HAP-1 (cell line): ENCODE data around the gene SCD.

Source experiments
- DNase-seq, 2 experiments: peaks; one replicate each; pipeline ENCODE4 v3.0.0-alpha.2; 2016 to 2020; ENCODE audit warnings: low spot score in 2 of 2
- H3K27me3 ChIP-seq: fragments of 250-450 bp; sonication (Bioruptor Pico); 2 replicates; pipeline ENCODE4 v1.5.1; 2020; ENCODE audit warnings: low read depth, mild to moderate bottlenecking, moderate library complexity
- H3K36me3 ChIP-seq: fragments of 250-450 bp; sonication (Bioruptor Pico); replicated peaks from 2 replicates; pipeline ENCODE4 v1.5.1; 2020; ENCODE audit warnings: mild to moderate bottlenecking
- H3K4me1 ChIP-seq: fragments of 250-450 bp; sonication (Bioruptor Pico); 2 replicates; pipeline ENCODE4 v1.5.1; 2020; ENCODE audit warnings: mild to moderate bottlenecking
- H3K4me3 ChIP-seq: fragments of 250-450 bp; sonication (Bioruptor Pico); 2 replicates; pipeline ENCODE4 v1.5.1; 2020; ENCODE audit warnings: mild to moderate bottlenecking, moderate library complexity
- H3K9me3 ChIP-seq: fragments of 250-450 bp; sonication (Bioruptor Pico); 2 replicates; pipeline ENCODE4 v1.5.1; 2020; ENCODE audit warnings: mild to moderate bottlenecking, moderate library complexity
- in situ Hi-C: fragments of 300-500 bp; cut with MboI; formaldehyde crosslinking; loops from 3 replicates; pipeline ENCODE4 v1.14.3; 2020; ENCODE audit warnings: low sequenced_read_pairs, inconsistent platforms, mixed read lengths

Gene SCD

GRCh38 chr10:100345570-100346330 lies 1.3 kb upstream of the SCD start:
- in situ Hi-C loops: loop anchor here (10.0 kb wide), 1 partner anchor 159 kb away; no protein-coding TSS in a partner anchor
- Histone ChIP-seq H3K27me3 (no peaks in the 10 kb centered on the region), H3K4me1 (peaks cover 28% of the 10 kb centered on the region), H3K36me3 (peaks cover 30% of the 10 kb centered on the region), H3K9me3 (no peaks in the 10 kb centered on the region), H3K4me3 (peak overlapping the region; percentile 95)
- DNase-seq: no peak

DNA sequence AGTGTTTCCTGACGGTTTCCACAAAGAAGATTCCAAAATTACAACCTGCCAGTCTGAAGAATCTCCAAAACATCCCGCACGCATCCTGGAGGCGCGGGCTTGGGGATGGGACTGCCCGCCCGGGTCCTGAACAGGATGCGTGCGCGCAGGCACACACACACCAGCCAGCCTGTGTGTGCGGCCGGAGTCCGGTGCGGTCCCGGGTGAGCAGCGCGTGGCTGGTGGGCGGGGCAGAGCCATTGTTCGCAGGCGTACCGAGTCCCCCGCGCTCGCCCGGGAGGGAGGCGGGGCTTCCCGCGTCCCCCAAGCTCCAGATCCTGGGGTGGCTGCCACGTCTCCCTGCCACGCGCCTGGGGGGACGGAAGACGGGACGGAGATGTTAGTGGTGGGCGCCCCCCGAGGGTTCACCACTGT lies 675 bp upstream of the SCD start:
- no peaks in the 10 kb centered on the region for H3K9me3 ChIP-seq
- peak overlapping the region; percentile 95 for H3K4me3 ChIP-seq
- peak; percentile 67 to 89 for DNase-seq
- H3K4me1 ChIP-seq: peaks cover 28% of the 10 kb centered on the region
- peaks cover 36% of the 10 kb centered on the region for H3K36me3 ChIP-seq
- in situ Hi-C loops: loop anchor here (10.0 kb wide), 1 partner anchor 158 kb away; no protein-coding TSS in a partner anchor
- H3K27me3 ChIP-seq: no peaks in the 10 kb centered on the region

- DNase-seq: peak in 1 of 2 experiments; percentile 41
- Histone ChIP-seq H3K9me3 (no peaks in the 10 kb centered on the region), H3K36me3 (peaks cover 49% of the 10 kb centered on the region), H3K27me3 (no peaks in the 10 kb centered on the region), H3K4me1 (peaks cover 28% of the 10 kb centered on the region), H3K4me3 (peak overlapping the region; percentile 95)
- in situ Hi-C loops: loop anchor here (10.0 kb wide), 1 partner anchor 157 kb away; no protein-coding TSS in a partner anchor
Observed at GRCh38 chr10:100347568-100348195, 649 bp downstream of the SCD start.

GRCh38 chr10:100348389-100348927 lies 1.4 kb downstream of the SCD start:
- Histone ChIP-seq H3K36me3 (peaks cover 57% of the 10 kb centered on the region), H3K9me3 (no peaks in the 10 kb centered on the region), H3K27me3 (no peaks in the 10 kb centered on the region), H3K4me1 (peaks cover 28% of the 10 kb centered on the region), H3K4me3 (peak overlapping the region; percentile 95)
- no peak for DNase-seq
- in situ Hi-C loops: loop anchor here (10.0 kb wide), 1 partner anchor 156 kb away; no protein-coding TSS in a partner anchor

GRCh38 chr10:100349087-100349486 lies 2.1 kb downstream of the SCD start:
- Histone ChIP-seq H3K27me3 (no peaks in the 10 kb centered on the region), H3K36me3 (peaks cover 63% of the 10 kb centered on the region), H3K4me1 (peaks cover 28% of the 10 kb centered on the region), H3K9me3 (no peaks in the 10 kb centered on the region), H3K4me3 (peak overlapping the region; percentile 95)
- DNase-seq: no peak
- in situ Hi-C loops: loop anchor here (10.0 kb wide), 1 partner anchor 156 kb away; no protein-coding TSS in a partner anchor

DNA sequence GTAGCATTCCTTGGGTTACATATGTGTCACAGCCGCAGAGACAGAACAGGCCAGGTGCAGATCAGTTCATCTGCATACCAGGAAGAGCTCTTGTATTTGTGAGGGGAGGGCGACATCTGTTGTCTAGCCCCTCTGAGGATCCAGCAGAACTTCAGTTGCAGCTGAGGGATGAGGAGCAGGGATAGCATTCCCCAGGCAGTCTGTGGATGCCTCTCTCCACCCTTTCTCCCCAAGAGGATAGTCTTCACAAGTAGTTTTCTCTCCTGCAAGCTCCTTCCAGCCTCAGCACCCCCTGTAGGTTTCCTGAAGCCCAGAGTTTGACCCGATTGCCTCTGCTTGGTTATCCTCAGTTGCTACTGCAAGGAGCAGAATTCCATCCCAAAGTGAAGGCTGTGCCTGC lies 2.6 kb downstream of the SCD start:
- Histone ChIP-seq H3K9me3 (no peaks in the 10 kb centered on the region), H3K4me3 (peak overlapping the region; percentile 95), H3K27me3 (no peaks in the 10 kb centered on the region), H3K36me3 (peaks cover 69% of the 10 kb centered on the region), H3K4me1 (peaks cover 28% of the 10 kb centered on the region)
- in situ Hi-C loops: loop anchor here (10.0 kb wide), 1 partner anchor 155 kb away; no protein-coding TSS in a partner anchor
- no peak for DNase-seq

GRCh38 chr10:100350914-100351485 lies 4.0 kb downstream of the SCD start:
- no peak for DNase-seq
- no peak overlapping the region for H3K4me3 ChIP-seq
- in situ Hi-C loops: no loop called here

GRCh38 chr10:100353770-100354485 lies 6.9 kb downstream of the SCD start:
- in situ Hi-C loops: no loop called here
- Histone ChIP-seq H3K4me1 (peaks cover 30% of the 10 kb centered on the region), H3K36me3 (peaks cover 96% of the 10 kb centered on the region), H3K9me3 (no peaks in the 10 kb centered on the region), H3K27me3 (no peaks in the 10 kb centered on the region), H3K4me3 (no peak overlapping the region)
- no peak for DNase-seq

More at GRCh38 chr10:100350914-100351485, 4.0 kb downstream of the SCD start:
- Histone ChIP-seq H3K9me3 (no peaks in the 10 kb centered on the region), H3K4me1 (peaks cover 23% of the 10 kb centered on the region), H3K36me3 (peaks cover 82% of the 10 kb centered on the region), H3K27me3 (no peaks in the 10 kb centered on the region)

DNA sequence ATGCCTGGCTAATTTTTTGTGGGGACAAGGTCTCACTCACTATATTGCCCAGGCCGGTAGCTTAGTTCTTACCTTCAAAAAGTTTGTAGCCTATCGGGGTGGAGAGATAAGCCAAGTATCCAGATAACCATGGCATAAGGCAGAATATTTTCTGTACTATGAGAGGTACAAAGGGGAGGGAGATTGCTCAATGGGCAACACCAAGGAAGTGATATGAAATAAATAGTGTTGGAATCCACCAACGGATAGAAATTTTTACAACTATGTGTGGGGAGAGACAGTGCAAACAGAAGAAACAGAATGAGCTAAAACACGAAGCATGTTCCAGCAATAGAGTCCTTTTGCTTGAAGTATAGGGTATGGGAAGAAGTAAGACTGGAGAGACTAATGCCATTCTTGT lies 8.1 kb downstream of the SCD start:
- in situ Hi-C loops: no loop called here
- H3K4me1 ChIP-seq: peaks cover 18% of the 10 kb centered on the region

DNA sequence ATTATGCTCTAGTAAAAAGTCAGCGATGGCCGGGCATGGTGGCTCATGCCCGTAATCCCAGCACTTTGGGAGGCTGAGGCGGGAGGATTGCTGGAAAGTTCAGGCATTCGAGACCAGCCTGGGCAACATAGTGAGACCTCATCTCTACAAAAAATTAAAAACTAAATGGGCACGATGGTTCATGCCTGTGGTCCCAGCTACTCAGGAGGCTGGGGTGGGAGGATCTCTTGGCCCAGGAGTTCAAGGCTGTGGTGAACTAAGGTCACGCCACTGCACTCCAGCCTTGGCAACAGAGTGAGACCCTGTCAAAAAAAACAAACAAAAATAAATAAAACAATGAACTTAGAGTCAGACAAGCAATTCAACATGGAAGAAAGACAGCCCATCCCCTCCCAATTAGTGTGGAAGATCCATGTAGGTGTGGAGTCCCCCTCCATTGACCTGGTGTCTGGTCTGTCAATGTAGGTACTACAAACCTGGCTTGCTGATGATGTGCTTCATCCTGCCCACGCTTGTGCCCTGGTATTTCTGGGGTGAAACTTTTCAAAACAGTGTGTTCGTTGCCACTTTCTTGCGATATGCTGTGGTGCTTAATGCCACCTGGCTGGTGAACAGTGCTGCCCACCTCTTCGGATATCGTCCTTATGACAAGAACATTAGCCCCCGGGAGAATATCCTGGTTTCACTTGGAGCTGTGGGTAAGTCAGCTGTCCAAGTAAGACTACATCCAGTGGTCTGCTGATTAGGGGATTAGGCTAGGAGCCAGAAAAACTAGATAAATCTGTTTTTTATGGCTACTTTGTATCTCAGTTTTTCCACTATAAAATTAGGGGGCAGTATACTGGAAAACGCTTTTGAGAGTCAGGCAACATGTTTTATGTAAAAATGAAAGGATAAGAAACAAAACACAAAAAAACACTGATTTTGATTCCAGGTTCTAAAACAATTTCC lies 9.3 kb downstream of the SCD start:
- Histone ChIP-seq H3K4me1 (peaks cover 13% of the 10 kb centered on the region), H3K9me3 (no peaks in the 10 kb centered on the region), H3K36me3 (peaks cover 96% of the 10 kb centered on the region), H3K4me3 (no peak overlapping the region), H3K27me3 (no peaks in the 10 kb centered on the region)
- no peak for DNase-seq
- in situ Hi-C loops: no loop called here

More for the DNA sequence above, 8.1 kb downstream of the SCD start:
- Histone ChIP-seq H3K36me3 (peaks cover 96% of the 10 kb centered on the region), H3K4me3 (no peak overlapping the region), H3K9me3 (no peaks in the 10 kb centered on the region), H3K27me3 (no peaks in the 10 kb centered on the region)
- no peak for DNase-seq

DNA sequence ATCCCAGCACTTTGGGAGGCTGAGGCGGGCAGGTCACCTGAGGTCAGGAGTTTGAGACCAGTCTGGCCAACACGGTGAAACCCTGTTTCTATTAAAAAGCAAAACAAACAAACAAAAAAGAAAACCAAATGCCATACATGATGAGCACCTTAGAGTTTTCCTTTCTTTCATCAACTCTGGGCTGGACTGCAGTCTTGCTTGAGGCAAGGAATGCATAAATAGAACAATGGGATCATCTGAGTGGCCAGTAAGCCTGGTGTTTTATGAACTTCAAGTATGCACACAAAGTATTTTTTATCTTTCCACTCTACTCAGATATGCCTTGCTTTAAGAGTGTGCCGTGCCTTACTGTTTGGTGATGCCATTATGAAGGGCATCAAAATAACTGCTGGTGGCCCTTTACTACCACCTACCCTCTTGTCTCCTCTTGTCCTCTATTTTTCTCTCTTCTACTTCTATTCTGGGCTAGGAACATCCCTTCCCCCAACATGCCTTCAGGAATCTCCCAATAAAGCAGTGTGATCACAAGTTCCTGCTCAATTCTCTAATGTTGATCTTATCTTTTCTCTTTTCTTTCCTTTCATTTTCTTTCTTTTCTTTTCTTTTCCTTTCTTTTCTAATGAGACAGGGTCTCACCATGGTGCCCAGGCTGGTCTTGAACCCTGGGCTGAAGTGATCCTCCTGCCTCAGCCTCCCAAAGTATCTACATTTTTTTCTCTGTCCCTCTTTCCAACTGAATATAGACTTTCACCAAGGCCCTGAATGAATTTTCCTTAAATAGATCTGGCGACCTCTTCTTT lies 10.2 kb downstream of the SCD start:
- in situ Hi-C loops: no loop called here
- H3K4me3 ChIP-seq: no peak overlapping the region
- H3K27me3 ChIP-seq: no peaks in the 10 kb centered on the region
- H3K4me1 ChIP-seq: peaks cover 13% of the 10 kb centered on the region
- DNase-seq: peak in 1 of 2 experiments; percentile 33
- H3K36me3 ChIP-seq: peaks cover 93% of the 10 kb centered on the region
- no peaks in the 10 kb centered on the region for H3K9me3 ChIP-seq

GRCh38 chr10:100359030-100359432 lies 12.0 kb downstream of the SCD start:
- peaks cover 88% of the 10 kb centered on the region for H3K36me3 ChIP-seq
- H3K4me1 ChIP-seq: peaks cover 13% of the 10 kb centered on the region
- H3K9me3 ChIP-seq: no peaks in the 10 kb centered on the region
- no peaks in the 10 kb centered on the region for H3K27me3 ChIP-seq
- H3K4me3 ChIP-seq: no peak overlapping the region
- in situ Hi-C loops: no loop called here
- no peak for DNase-seq
